SK-N-SH (cell line): Measurements from ENCODE around the gene BTN1A1. TPM values are rescaled to one million over a fixed set of nuclear protein-coding genes. Genes with fewer than 3 reads are reported as not detected.

ENCODE experiments used
- CTCF ChIA-PET: fragments of 300-600, 350-600 bp; formaldehyde crosslinking; extraction: SDS; loops from one replicate; lab custom pipeline; 2021; lab: Yijun Ruan, JAX
- POLR2A ChIA-PET: fragments of 350-600 bp; sonication (Branson Sonifier 250); formaldehyde crosslinking; extraction: SDS; loops from one replicate; lab custom pipeline; 2020; ENCODE audit warnings: antibody characterized with exemption, inconsistent platforms; lab: Yijun Ruan, JAX
- DNase-seq: peaks from one replicate; pipeline ENCODE4 v3.0.0; 2012
- H2AFZ ChIP-seq: fragments of 200-600 bp; sonication (generic); 2 replicates; pipeline ENCODE4 v1.8.1; 2016; ENCODE audit warnings: antibody characterized with exemption, mild to moderate bottlenecking, low read depth
- H3F3A ChIP-seq: fragments of 200-600 bp; sonication (generic); replicated peaks from 2 replicates; pipeline ENCODE3; 2016; ENCODE audit warnings: antibody characterized with exemption, mild to moderate bottlenecking; ENCODE audit not compliant: insufficient read depth
- H3K27ac ChIP-seq, 2 experiments: fragments of 200-500 bp in 1 of 2; fragments of 200-600 bp in 1 of 2; sonication (Bioruptor generic) in 1 of 2; sonication (generic), shearing (Covaris generic) in 1 of 2; 2 replicates each; pipeline versions ENCODE4 v1.5.1 to v1.6.1; 2014 to 2016; ENCODE audit warnings: low read depth in 2 of 2, inconsistent platforms in 1 of 2, low read length in 1 of 2, mild to moderate bottlenecking in 1 of 2, mixed read lengths in 1 of 2
- H3K27me3 ChIP-seq: fragments of 200-600 bp; sonication (generic), shearing (Covaris generic); 2 replicates; pipeline ENCODE4 v1.6.1; 2016; ENCODE audit warnings: mixed run types; ENCODE audit not compliant: insufficient read depth
- H3K36me3 ChIP-seq, 2 experiments: fragments of 200-500 bp in 1 of 2; fragments of 200-600 bp in 1 of 2; sonication (Bioruptor generic) in 1 of 2; sonication (generic) in 1 of 2; replicated peaks in 1 of 2; 2 replicates each; pipeline versions ENCODE3 to v1.5.1; 2014 to 2016; ENCODE audit warnings: low read length in 1 of 2, mild to moderate bottlenecking in 1 of 2; ENCODE audit not compliant: insufficient read depth in 2 of 2, control insufficient read depth in 1 of 2
- H3K4me1 ChIP-seq, 2 experiments: fragments of 200-500 bp in 1 of 2; fragments of 200-600 bp in 1 of 2; sonication (Bioruptor generic) in 1 of 2; sonication (generic), shearing (Covaris generic) in 1 of 2; 2 replicates each; pipeline versions ENCODE4 v1.5.1 to v1.6.1; 2014 to 2016; ENCODE audit warnings: low read depth in 1 of 2, low read length in 1 of 2, mixed run types in 1 of 2; ENCODE audit not compliant: insufficient read depth in 2 of 2, control insufficient read depth in 1 of 2
- H3K4me2 ChIP-seq: fragments of 200-600 bp; sonication (generic), shearing (Covaris generic); 2 replicates; pipeline ENCODE4 v1.6.1; 2017; ENCODE audit warnings: mixed run types
- H3K4me3 ChIP-seq, 2 experiments: fragments of 200-500 bp in 1 of 2; fragments of 200-600 bp in 1 of 2; sonication (Bioruptor generic) in 1 of 2; sonication (generic), shearing (Covaris generic) in 1 of 2; 2 replicates each; pipeline versions ENCODE4 v1.5.1 to v1.8.1; 2014 to 2016; ENCODE audit warnings: low read depth in 2 of 2, inconsistent platforms in 1 of 2, low read length in 1 of 2, mild to moderate bottlenecking in 1 of 2, mixed read lengths in 1 of 2, moderate library complexity in 1 of 2
- H3K79me2 ChIP-seq: fragments of 200-600 bp; sonication (generic); 2 replicates; pipeline ENCODE4 v1.8.1; 2017; ENCODE audit warnings: mild to moderate bottlenecking; ENCODE audit not compliant: insufficient read depth
- H3K9ac ChIP-seq: fragments of 200-600 bp; sonication (generic); 2 replicates; pipeline ENCODE4 v1.6.1; 2017; ENCODE audit warnings: mixed run types
- H3K9me2 ChIP-seq: fragments of 200-600 bp; sonication (generic); 2 replicates; pipeline ENCODE4 v1.6.1; 2017; ENCODE audit warnings: mixed run types
- H3K9me3 ChIP-seq: fragments of 200-600 bp; sonication (generic); 2 replicates; pipeline ENCODE4 v1.6.1; 2017; ENCODE audit warnings: mixed run types, mild to moderate bottlenecking, moderate library complexity
- H4K20me1 ChIP-seq: fragments of 200-600 bp; sonication (generic); 2 replicates; pipeline ENCODE4 v1.6.1; 2017; ENCODE audit warnings: mild to moderate bottlenecking, mixed run types; ENCODE audit not compliant: insufficient read depth
- CTCF ChIP-seq: fragments of 200-600 bp; sonication (generic); IDR thresholded peaks from 2 replicates; pipeline ENCODE4 v1.6.1; 2017; ENCODE audit warnings: antibody characterized with exemption, mild to moderate bottlenecking, moderate library complexity
- ELF1 ChIP-seq: IDR thresholded peaks from 2 replicates; pipeline ENCODE4 v1.4.0; 2012
- EP300 ChIP-seq, 2 experiments: IDR thresholded peaks; 2 replicates each; pipeline versions ENCODE4 v1.4.0 to v1.6.1; 2012; ENCODE audit warnings: borderline replicate concordance in 1 of 2, low read depth in 1 of 2, low read length in 1 of 2
- EZH2phosphoT487 ChIP-seq: fragments of 200-600 bp; sonication (generic); IDR thresholded peaks from 2 replicates; pipeline ENCODE4 v1.6.1; 2017; ENCODE audit warnings: low read depth, mixed run types, mild to moderate bottlenecking, antibody characterized with exemption, moderate library complexity, borderline replicate concordance
- FOSL2 ChIP-seq: IDR thresholded peaks from 2 replicates; pipeline ENCODE4 v1.4.0; 2012; ENCODE audit warnings: low read depth, mild to moderate bottlenecking, moderate library complexity, borderline replicate concordance
- FOXJ3 ChIP-seq: sonication (generic); formaldehyde crosslinking; IDR thresholded peaks from 2 replicates; pipeline ENCODE4 v1.5.1; 2020; ENCODE audit warnings: mild to moderate bottlenecking, missing genetic modification reagents
- GABPA ChIP-seq: IDR thresholded peaks from 2 replicates; pipeline ENCODE4 v1.4.0; 2012; ENCODE audit warnings: low read depth, mild to moderate bottlenecking
- MAX ChIP-seq: IDR thresholded peaks from 2 replicates; pipeline ENCODE4 v1.4.0; 2012; ENCODE audit warnings: low read depth
- MEF2A ChIP-seq: IDR thresholded peaks from 2 replicates; pipeline ENCODE4 v1.4.0; 2012; ENCODE audit warnings: low read depth, borderline replicate concordance
- MXI1 ChIP-seq: IDR thresholded peaks from 2 replicates; pipeline ENCODE4 v1.6.1; 2012; ENCODE audit warnings: mild to moderate bottlenecking, low read depth, low read length, improper control_type of control experiment
- NFIC ChIP-seq: IDR thresholded peaks from 2 replicates; pipeline ENCODE4 v1.4.0; 2012; ENCODE audit warnings: borderline replicate concordance
- NRF1 ChIP-seq: IDR thresholded peaks from 2 replicates; pipeline ENCODE4 v1.6.1; 2012; ENCODE audit warnings: low read depth, mild to moderate bottlenecking, low read length
- REST ChIP-seq: IDR thresholded peaks from 2 replicates; pipeline ENCODE4 v1.6.1; 2012; ENCODE audit warnings: mild to moderate bottlenecking, low read depth, low read length, moderate library complexity
- RFX5 ChIP-seq: IDR thresholded peaks from 2 replicates; pipeline ENCODE4 v1.6.1; 2012; ENCODE audit warnings: mild to moderate bottlenecking, improper control_type of control experiment, low read length
- SIN3A ChIP-seq: IDR thresholded peaks from 2 replicates; pipeline ENCODE4 v1.6.1; 2012; ENCODE audit warnings: low read depth, mild to moderate bottlenecking, low read length, moderate library complexity, borderline replicate concordance
- SMC3 ChIP-seq: IDR thresholded peaks from 2 replicates; pipeline ENCODE4 v1.6.1; 2012; ENCODE audit warnings: low read depth, low read length, improper control_type of control experiment
- TAF1 ChIP-seq: IDR thresholded peaks from 2 replicates; pipeline ENCODE4 v1.6.1; 2012; ENCODE audit warnings: low read depth, mild to moderate bottlenecking, low read length, moderate library complexity, borderline replicate concordance
- TCF12 ChIP-seq: IDR thresholded peaks from 2 replicates; pipeline ENCODE4 v1.4.0; 2012
- TEAD4 ChIP-seq: IDR thresholded peaks from 2 replicates; pipeline ENCODE4 v1.4.0; 2012; ENCODE audit warnings: mild to moderate bottlenecking, borderline replicate concordance; ENCODE audit not compliant: insufficient read depth
- YY1 ChIP-seq: IDR thresholded peaks from 2 replicates; pipeline ENCODE4 v1.4.0; 2012; ENCODE audit warnings: low read depth, mild to moderate bottlenecking
- ZBTB33 ChIP-seq: IDR thresholded peaks from 2 replicates; pipeline ENCODE4 v1.4.0; 2012; ENCODE audit warnings: low read depth, borderline replicate concordance
- WGBS: methylation state at CpG from one replicate; pipeline ENCODE4 v1.1.6; 2017; ENCODE audit warnings: low lambda C conversion rate; 5-methylcytosine and 5-hydroxymethylcytosine counted together
- polyA plus RNA-seq, 3 experiments: library from polyadenylated mRNA; depleted of rRNA; stranded (reverse); fragments of >200 nt; gene quantifications; 2 replicates each; pipeline ENCODE4 v1.2.3, GENCODE V29; 2012

The BTN1A1 gene
- polyA plus RNA-seq, 1 of the 3 experiments (the other 2 are of a cell fraction), result not detected

- TF ChIP-seq REST (peak; percentile 61; the same call in 1 of the 2 replicates), FOXJ3 (CRISPR knock-in tag) (peak; percentile 82), SMC3 (no peak), ELF1 (no peak), RFX5 (peak; percentile 29; the same call in 1 of the 2 replicates), NFIC (no peak), YY1 (peak; percentile 81), EZH2phosphoT487 (no peak), MAX (peak; percentile 95), EP300 (IDR thresholded peaks at IDR 0.05; ENCODE audit: borderline replicate concordance in 1 of 2, low read depth in 1 of 2, low read length in 1 of 2) (peak in 1 of 2 experiments; percentile 30; a peak in 1 of 4 replicates), TCF12 (peak; percentile 28), TAF1 (no peak)
- TF ChIP-seq, all 33 proteins: peak for 15
Measured at GRCh38 chr6:26537160-26537845, 37.2 kb downstream of the BTN1A1 start (continued).

GRCh38 chr6:26537846-26538571 is 37.9 kb downstream of the BTN1A1 start, which contains the start of gene HMGN4:
HMGN4 (plus strand) TSS chr6:26538366; CDS start chr6:26545207, 6,841 bp downstream.
- peaks cover 47% of the 10 kb centered on the region for H3K79me2 ChIP-seq
- peaks cover 15 to 19% of the 10 kb centered on the region in 2 experiments for H3K36me3 ChIP-seq
- H3K27ac ChIP-seq, result peak within 1 kb of the TSS; percentile 90 to 96
- WGBS, result 1% methylated on average over 29 of the region's 49 CpGs
- ChIA-PET POLR2A (interaction anchor here (0.6 to 2.9 kb wide), 7 partner anchors 13 to 1694 kb away, joined by 3 to 16 read pairs (median 4); a partner anchor contains a TSS), CTCF (interaction anchor here (0.8 to 4.9 kb wide), 11 partner anchors 10 to 207 kb away, joined by 3 to 21 read pairs (median 8); no protein-coding TSS in a partner anchor)
- peak within 1 kb of the TSS; percentile 90 for H3K4me2 ChIP-seq
- peaks cover 39% of the 10 kb centered on the region for H3F3A ChIP-seq
- H3K9me3 ChIP-seq, result no peaks in the 10 kb centered on the region
- H4K20me1 ChIP-seq, result no peaks in the 10 kb centered on the region
- H3K9ac ChIP-seq, result peak within 1 kb of the TSS; percentile 99
- H3K4me1 ChIP-seq, result peaks cover 11 to 17% of the 10 kb centered on the region in 2 experiments
- no peaks in the 10 kb centered on the region for H3K27me3 ChIP-seq
- H2AFZ ChIP-seq, result peak within 1 kb of the TSS; percentile 98
- H3K4me3 ChIP-seq, result peak within 1 kb of the TSS; percentile 60 to 97
- DNase-seq, result peak; percentile 87
- no peaks in the 10 kb centered on the region for H3K9me2 ChIP-seq
- no peak; the same call in 1 of the 2 replicates for TF ChIP-seq TEAD4
- TF ChIP-seq EP300 (IDR thresholded peaks at IDR 0.05; ENCODE audit: borderline replicate concordance in 1 of 2, low read depth in 1 of 2, low read length in 1 of 2), result no peak
- TF ChIP-seq SIN3A, result peak; percentile 46; the same call in 1 of the 2 replicates
- TF ChIP-seq RFX5, result 0 out of 2 replicates have a peak, but pooled peaks have one; percentile 49
- TF ChIP-seq GABPA, result peak; percentile 89
- peak; percentile 60; the same call in 1 of the 2 replicates for TF ChIP-seq MXI1
- TF ChIP-seq TAF1, result peak; percentile 78
- TF ChIP-seq CTCF, result peak; percentile 17; the same call in 1 of the 2 replicates
- TF ChIP-seq TCF12, result no peak
- peak; percentile 35; the same call in 1 of the 2 replicates for TF ChIP-seq ELF1
- peak; percentile 43; the same call in 1 of the 2 replicates for TF ChIP-seq ZBTB33
- TF ChIP-seq FOSL2, result 0 out of 2 replicates have a peak, but pooled peaks have one; percentile 35
- TF ChIP-seq MEF2A, result no peak
- peak; percentile 59 for TF ChIP-seq NRF1
